ENCODE measurements around the gene PPBP. TPM values are rescaled to one million over a fixed set of nuclear protein-coding genes. Genes with fewer than 3 reads are reported as not detected.

Gene PPBP
- total and polyA plus RNA-seq, 7 donors: 0.38 TPM; not detected in 6

GRCh38 chr4:73990988-73991741, 3.2 kb upstream of the PPBP start:
- 92 to 93% methylated on average over 9 of the region's 9 CpGs for WGBS, 2 donors
- Histone ChIP-seq H3K27me3 (no peaks in the 10 kb centered on the region), H3K4me3 (no peak overlapping the region), H3K36me3 (no peaks in the 10 kb centered on the region), H3K27ac (no peak overlapping the region), H3K4me1 (no peaks in the 10 kb centered on the region), H3K9me3 (no peaks in the 10 kb centered on the region)
- intact Hi-C loops (cut with DNase I): no loop called here
- no peak for TF ChIP-seq POLR2A (IDR thresholded peaks at IDR 0.05)
- no peak for TF ChIP-seq EP300 (IDR thresholded peaks at IDR 0.05)
- no peak for TF ChIP-seq CTCF (IDR thresholded peaks at IDR 0.05)
- TF ChIP-seq POLR2AphosphoS5 (IDR thresholded peaks at IDR 0.05): no peak
- no peak for DNase-seq

GRCh38 chr4:73989928-73990327, 1.9 kb upstream of the PPBP start:
- Histone ChIP-seq H3K27ac (no peak overlapping the region), H3K4me3 (no peak overlapping the region), H3K4me1 (no peaks in the 10 kb centered on the region), H3K36me3 (no peaks in the 10 kb centered on the region), H3K9me3 (no peaks in the 10 kb centered on the region), H3K27me3 (no peaks in the 10 kb centered on the region)
- WGBS, 2 donors: 88% methylated on average over 5 of the region's 5 CpGs
- TF ChIP-seq POLR2A (IDR thresholded peaks at IDR 0.05) (no peak), CTCF (IDR thresholded peaks at IDR 0.05) (no peak)
- intact Hi-C loops (cut with DNase I): no loop called here
- DNase-seq: no peak

GRCh38 chr4:73989031-73989430, 1.0 kb upstream of the PPBP start:
- intact Hi-C loops (cut with DNase I): no loop called here
- Histone ChIP-seq H3K4me1 (no peaks in the 10 kb centered on the region), H3K4me3 (no peak overlapping the region), H3K27me3 (no peaks in the 10 kb centered on the region), H3K36me3 (no peaks in the 10 kb centered on the region), H3K9me3 (no peaks in the 10 kb centered on the region), H3K27ac (no peak overlapping the region)
- DNase-seq: no peak
- WGBS, 2 donors: 81 to 86% methylated on average over 3 of the region's 3 CpGs
- TF ChIP-seq EP300 (IDR thresholded peaks at IDR 0.05) (no peak), POLR2A (IDR thresholded peaks at IDR 0.05) (no peak), CTCF (IDR thresholded peaks at IDR 0.05) (no peak), POLR2AphosphoS5 (IDR thresholded peaks at IDR 0.05) (no peak)

- Histone ChIP-seq H3K27ac (no peak overlapping the region), H3K4me1 (peaks cover 0 to 3% (median 0%) of the 10 kb centered on the region in 4 donors), H3K9me3 (no peaks in the 10 kb centered on the region), H3K36me3 (no peaks in the 10 kb centered on the region), H3K4me3 (no peak overlapping the region), H3K27me3 (peaks cover 0 to 3% (median 0%) of the 10 kb centered on the region in 3 donors)
- DNase-seq: no peak
- TF ChIP-seq POLR2A (IDR thresholded peaks at IDR 0.05): no peak
- no peak for TF ChIP-seq POLR2AphosphoS5 (IDR thresholded peaks at IDR 0.05)
- TF ChIP-seq EP300 (IDR thresholded peaks at IDR 0.05): no peak
- no peak for TF ChIP-seq CTCF (IDR thresholded peaks at IDR 0.05)
- intact Hi-C loops (cut with DNase I): no loop called here
- 71 to 80% methylated on average over 1 of the region's 1 CpG for WGBS, 2 donors
Observed at GRCh38 chr4:73985528-73985852, 2.5 kb downstream of the PPBP start.
